ENCODE measurements around the gene STRN3. TPM values are rescaled to one million over a fixed set of nuclear protein-coding genes. Genes with fewer than 3 reads are reported as not detected.
"Not testable (repeated sequence)": the region's sequence is repeated elsewhere in the genome, so short reads cannot be mapped to it uniquely, and the experiment has no call there.

Gene STRN3
- total RNA-seq, 4 donors from 2014 or later = 11.6 to 47.7 (median 38.9) TPM

DNA sequence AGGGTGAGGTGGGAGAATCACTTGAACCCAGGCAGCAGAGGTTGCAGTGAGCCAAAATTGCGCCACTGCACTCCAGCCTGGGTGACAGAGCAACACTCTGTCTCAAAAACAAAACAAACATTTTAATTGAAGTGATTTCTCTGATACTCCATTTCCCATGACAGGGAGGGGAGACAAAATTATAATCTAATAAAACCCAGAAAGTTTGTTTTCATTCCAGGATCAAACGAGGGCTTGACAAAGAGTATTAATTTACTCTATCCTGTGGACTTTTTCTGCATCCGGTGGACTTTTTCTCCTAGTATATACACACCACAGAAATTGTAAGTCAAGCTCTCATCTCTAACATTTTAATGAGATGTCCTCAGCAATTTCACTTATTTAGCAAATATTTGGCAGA, 15.2 kb downstream of the STRN3 start:
- Histone ChIP-seq H3K27ac (no peak overlapping the region), H3K9me3 (no peaks in the 10 kb centered on the region), H3K36me3 (peaks cover 0 to 35% (median 0%) of the 10 kb centered on the region in 3 donors), H3K4me1 (peaks cover 0 to 18% (median 0%) of the 10 kb centered on the region in 3 donors), H3K27me3 (no peaks in the 10 kb centered on the region), H3K4me3 (no peak overlapping the region)
- intact Hi-C loops (cut with DNase I) = no loop called here
- 76 to 77% methylated on average over 3 of the region's 3 CpGs for WGBS, 2 donors
- TF ChIP-seq CTCF (IDR thresholded peaks at IDR 0.05) = no peak
- TF ChIP-seq POLR2A (IDR thresholded peaks at IDR 0.05) = no peak
- DNase-seq = no peak

DNA sequence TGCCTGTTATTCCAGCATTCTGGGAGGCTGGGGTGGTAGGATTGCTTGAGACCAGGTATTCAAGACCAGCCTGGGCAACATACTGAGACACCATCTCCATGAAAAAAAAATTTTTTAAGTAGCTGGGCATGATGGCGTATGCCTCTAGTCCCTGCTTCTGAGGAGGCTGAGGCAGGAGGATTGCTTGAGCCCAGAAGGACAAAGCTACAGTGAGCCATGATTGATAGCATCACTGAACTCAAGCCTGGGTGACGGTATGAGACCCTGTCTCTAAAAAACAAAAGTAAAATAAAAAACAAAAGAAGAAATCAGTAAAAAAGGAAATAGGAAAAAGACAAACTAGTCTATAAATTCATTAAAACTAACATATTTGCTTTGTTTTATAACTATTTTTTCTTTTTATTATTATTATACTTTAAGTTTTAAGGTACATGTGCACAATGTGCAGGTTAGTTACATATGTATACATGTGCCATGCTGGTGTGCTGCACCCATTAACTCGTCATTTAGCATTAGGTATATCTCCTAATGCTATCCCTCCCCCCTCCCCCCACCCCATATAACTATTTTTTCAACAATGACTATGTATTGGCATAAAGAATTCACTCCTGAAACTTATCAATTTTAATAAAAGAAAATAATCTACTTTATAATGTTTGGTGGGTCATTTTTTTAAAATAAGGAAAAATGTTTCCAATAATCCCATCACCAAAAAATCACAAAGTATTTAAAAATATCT, 16.2 kb downstream of the STRN3 start:
- no peak for DNase-seq
- H3K4me3 ChIP-seq = no peak overlapping the region
- H3K27ac ChIP-seq = no peak overlapping the region
- peaks cover 0 to 41% (median 0%) of the 10 kb centered on the region in 3 donors for H3K36me3 ChIP-seq
- no peak for TF ChIP-seq CTCF (IDR thresholded peaks at IDR 0.05)
- no peak for TF ChIP-seq POLR2A (IDR thresholded peaks at IDR 0.05)
- no peaks in the 10 kb centered on the region for H3K9me3 ChIP-seq
- peaks cover 0 to 8% (median 0%) of the 10 kb centered on the region in 3 donors for H3K4me1 ChIP-seq
- WGBS, 2 donors = 92 to 94% methylated on average over 3 of the region's 3 CpGs
- intact Hi-C loops (cut with DNase I) = no loop called here
- H3K27me3 ChIP-seq = no peaks in the 10 kb centered on the region

DNA sequence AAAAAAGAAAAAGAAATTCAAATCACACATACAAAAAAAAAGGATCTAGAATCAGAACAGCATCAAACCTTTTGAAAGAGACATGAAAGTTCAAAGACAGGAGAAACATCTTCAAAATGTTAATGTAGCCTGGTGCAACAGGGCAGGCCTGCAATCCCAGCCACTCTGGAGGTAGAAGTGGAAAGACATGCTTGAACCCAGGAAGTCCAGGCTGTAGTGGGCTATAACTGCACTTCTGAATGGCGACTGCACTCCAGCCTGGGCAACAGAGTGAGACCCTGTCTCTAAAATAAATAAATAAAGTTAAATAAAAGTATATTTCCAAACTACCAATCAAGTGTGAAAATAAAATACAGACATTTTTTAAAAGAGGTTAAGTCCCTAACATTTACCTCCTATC, 19.5 kb downstream of the STRN3 start:
- no peak for DNase-seq
- WGBS, 2 donors = 88 to 100% methylated on average over 1 of the region's 1 CpG
- intact Hi-C loops (cut with DNase I) = no loop called here
- Histone ChIP-seq H3K27me3 (no peaks in the 10 kb centered on the region), H3K4me3 (no peak overlapping the region), H3K4me1 (peaks cover 0 to 7% (median 0%) of the 10 kb centered on the region in 3 donors), H3K36me3 (peaks cover 0 to 58% (median 0%) of the 10 kb centered on the region in 3 donors), H3K9me3 (no peaks in the 10 kb centered on the region), H3K27ac (no peak overlapping the region)
- TF ChIP-seq POLR2A (IDR thresholded peaks at IDR 0.05) = no peak
- no peak for TF ChIP-seq CTCF (IDR thresholded peaks at IDR 0.05)

- H3K4me3 ChIP-seq; intact Hi-C loops (cut with DNase I); H3K4me1 ChIP-seq; H3K9me3 ChIP-seq; DNase-seq; H3K27ac ChIP-seq; H3K27me3 ChIP-seq: not testable (repeated sequence)
- WGBS, 2 donors = 93 to 99% methylated on average over 3 to 5 of the region's 6 CpGs
- H3K36me3 ChIP-seq = peaks cover 0 to 67% (median 0%) of the 10 kb centered on the region in 3 donors
Measured at GRCh38 chr14:31004007-31004406, 22.2 kb downstream of the STRN3 start.

DNA sequence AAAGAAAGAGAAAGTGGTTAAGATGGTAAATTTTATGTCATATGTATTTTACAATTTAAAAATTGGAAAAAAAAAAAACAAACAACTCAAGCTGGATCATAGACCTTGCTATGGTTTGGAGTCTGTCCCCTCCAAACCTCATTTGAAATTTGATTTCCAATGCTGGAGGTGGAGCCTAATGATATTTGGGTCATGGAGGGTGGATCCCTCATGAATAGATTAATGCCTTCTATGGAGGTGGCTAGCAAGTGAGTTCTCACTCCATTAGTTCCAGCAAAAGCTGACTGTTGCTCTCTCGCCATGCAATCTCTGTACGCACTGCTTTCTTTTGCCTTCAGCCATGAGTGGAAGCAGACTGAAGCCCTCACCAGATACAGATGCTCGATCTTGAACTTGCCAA, 22.9 kb downstream of the STRN3 start:
- Histone ChIP-seq H3K27me3 (no peaks in the 10 kb centered on the region), H3K4me1 (no peaks in the 10 kb centered on the region), H3K4me3 (no peak overlapping the region), H3K27ac (no peak overlapping the region), H3K36me3 (peaks cover 0 to 74% (median 0%) of the 10 kb centered on the region in 3 donors), H3K9me3 (peaks cover 0 to 5% (median 0%) of the 10 kb centered on the region in 3 donors)
- TF ChIP-seq POLR2A (IDR thresholded peaks at IDR 0.05) = no peak
- no peak for TF ChIP-seq CTCF (IDR thresholded peaks at IDR 0.05)
- DNase-seq = no peak
- WGBS, 2 donors = 86 to 93% methylated on average over 3 of the region's 3 CpGs
- intact Hi-C loops (cut with DNase I) = no loop called here

Data from esophagus squamous epithelium (tissue), 5 donors.